Measurements from ENCODE around the gene CTF1.

CTF1 gene

DNA sequence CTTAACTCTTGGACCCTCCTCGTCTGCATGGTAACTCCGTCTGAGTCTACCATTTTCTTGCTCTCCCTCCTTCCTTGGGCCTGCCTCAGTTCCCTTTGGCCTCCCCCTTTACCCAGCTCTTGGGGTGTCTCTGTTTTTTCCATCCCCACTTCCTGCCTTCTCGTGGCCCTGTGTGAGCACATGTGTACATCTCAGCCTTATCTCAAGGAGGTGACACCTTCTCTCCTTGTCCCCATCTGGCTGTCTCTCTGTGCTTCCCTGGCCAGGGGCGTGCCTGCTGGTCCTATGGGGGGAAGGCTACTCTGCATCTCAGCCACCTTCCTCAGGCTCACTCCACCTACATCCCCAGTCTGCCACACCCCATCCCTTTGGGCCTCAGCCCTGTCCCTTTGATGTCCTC, 6.6 kb downstream of the CTF1 start:
- ChIA-PET POLR2A (interaction anchor here (1.2 to 2.5 kb wide), 2 partner anchors 89 to 97 kb away, joined by 3 to 8 read pairs; no protein-coding TSS in a partner anchor), CTCF (interaction anchor here (0.8 to 9.1 kb wide), 11 partner anchors 10 to 128 kb away, joined by 4 to 116 read pairs (median 9); partner anchors contain the start of gene BCL7C)
- no peak overlapping the region for H3K4me3 ChIP-seq (ENCODE audit: low read depth, low read length)
- no peak for TF ChIP-seq CTCF (IDR thresholded peaks at IDR 0.05; ENCODE audit: insufficient read depth, low read length, missing control alignments)
- no peak for DNase-seq (ENCODE audit: low read depth, low spot score)

GRCh38 chr16:30903596-30903995, 7.2 kb downstream of the CTF1 start:
- ChIA-PET POLR2A (no interaction called here), CTCF (interaction anchor here (1.8 to 9.1 kb wide), 4 partner anchors 9 to 129 kb away, joined by 6 to 116 read pairs (median 24); no protein-coding TSS in a partner anchor)
- no peak for DNase-seq (ENCODE audit: low read depth, low spot score)
- H3K4me3 ChIP-seq (ENCODE audit: low read depth, low read length) = no peak overlapping the region
- no peak for TF ChIP-seq CTCF (IDR thresholded peaks at IDR 0.05; ENCODE audit: insufficient read depth, low read length, missing control alignments)

DNA sequence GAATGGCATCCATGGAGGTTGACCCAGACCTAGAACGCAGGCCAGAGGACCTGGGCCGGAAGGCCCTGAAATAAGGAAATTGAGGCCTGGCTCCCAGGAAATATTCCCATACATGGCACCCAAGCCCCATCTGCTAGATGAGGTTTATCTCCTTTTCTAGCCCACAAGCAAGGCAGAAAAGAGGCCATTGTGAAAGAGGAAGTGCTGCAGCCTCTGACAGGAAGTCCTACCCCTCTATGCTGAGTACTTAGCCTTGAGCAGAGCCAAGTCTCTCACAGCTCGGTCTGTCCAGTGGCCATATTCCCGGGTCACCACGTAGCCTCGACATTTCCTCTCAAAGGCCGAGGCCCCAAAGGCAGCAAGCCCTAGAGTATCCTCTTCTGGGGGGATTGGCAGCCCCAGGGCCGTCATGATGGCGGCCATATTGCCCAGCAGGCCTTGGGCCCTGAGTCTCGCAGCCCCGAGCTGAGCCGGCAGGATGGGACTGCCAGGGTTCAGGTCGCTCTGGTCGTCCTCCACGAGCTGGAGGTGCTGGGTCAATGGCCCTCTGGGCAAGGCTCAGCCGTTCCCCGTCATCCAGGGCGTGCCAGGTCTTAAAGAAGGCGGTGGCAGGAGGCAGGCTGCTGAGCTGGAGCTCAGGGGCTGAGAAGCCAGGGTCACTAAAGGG, 7.8 kb downstream of the CTF1 start:
- ChIA-PET CTCF (interaction anchor here (0.6 to 1.8 kb wide), 2 partner anchors 18 to 59 kb away, joined by 3 to 8 read pairs; no protein-coding TSS in a partner anchor), POLR2A (interaction anchor here (0.7 kb wide), 1 partner anchor 8 kb away, joined by 3 read pairs; the partner anchor contains the start of gene CTF1)
- no peak overlapping the region for H3K4me3 ChIP-seq (ENCODE audit: low read depth, low read length)
- DNase-seq (ENCODE audit: low read depth, low spot score) = no peak
- no peak for TF ChIP-seq CTCF (IDR thresholded peaks at IDR 0.05; ENCODE audit: insufficient read depth, low read length, missing control alignments)

DNA sequence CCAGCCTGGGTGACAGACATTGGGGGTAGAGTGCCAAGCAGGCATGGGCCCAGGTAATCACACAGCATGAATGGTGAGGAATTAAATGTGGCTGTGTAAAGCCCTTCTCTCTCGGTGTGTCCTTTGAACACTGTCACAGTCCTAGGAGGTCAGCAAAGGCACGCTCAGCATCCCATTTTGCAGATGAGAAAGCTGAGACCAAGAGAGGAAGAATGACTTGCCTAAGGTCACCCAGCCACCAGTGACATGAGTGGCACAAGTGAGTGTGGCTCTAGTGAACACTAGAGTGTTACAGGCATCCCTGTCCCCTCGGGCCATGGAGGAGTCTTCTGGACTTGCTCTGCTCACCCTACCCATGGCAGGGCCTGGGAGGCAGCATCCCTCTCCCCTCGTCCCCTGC, 10.7 kb downstream of the CTF1 start:
- CTCF ChIA-PET = interaction anchor here (0.9 to 1.4 kb wide), 4 partner anchors 15 to 92 kb away, joined by 3 to 5 read pairs (median 4); no protein-coding TSS in a partner anchor
- POLR2A ChIA-PET = no interaction called here
- DNase-seq (ENCODE audit: low read depth, low spot score) = no peak
- no peak overlapping the region for H3K4me3 ChIP-seq (ENCODE audit: low read depth, low read length)
- TF ChIP-seq CTCF (IDR thresholded peaks at IDR 0.05; ENCODE audit: insufficient read depth, low read length, missing control alignments) = no peak

DNA sequence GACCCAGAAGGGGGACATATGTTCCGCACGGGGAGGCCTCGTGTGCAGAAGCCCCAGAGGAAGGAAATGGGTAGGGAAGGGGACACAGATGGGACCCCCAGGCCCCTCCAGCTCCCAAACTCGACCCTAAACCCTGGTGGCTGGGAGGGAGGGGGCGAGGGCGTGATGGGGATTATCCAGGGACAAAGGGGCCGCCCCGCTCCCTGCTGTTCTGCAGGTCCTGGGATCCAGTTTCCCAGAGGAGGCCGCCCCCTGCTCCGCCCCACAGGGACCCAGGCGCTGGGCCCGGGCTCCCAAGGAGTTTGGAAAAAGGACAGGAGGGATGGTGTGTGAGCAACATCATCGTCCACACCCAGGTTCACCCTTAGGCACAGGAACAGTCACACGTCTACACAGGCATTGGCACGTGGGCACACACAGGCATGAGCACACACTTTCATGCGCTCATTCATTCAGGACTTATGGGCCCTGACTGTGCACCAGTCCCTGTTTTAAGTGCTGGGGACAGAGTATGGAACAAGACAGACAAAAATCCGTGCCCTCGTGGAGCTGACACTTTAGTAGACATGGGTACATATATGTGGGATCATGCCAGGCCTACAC, 14.1 kb downstream of the CTF1 start:
- no peak overlapping the region for H3K4me3 ChIP-seq (ENCODE audit: low read depth, low read length)
- ChIA-PET POLR2A (no interaction called here), CTCF (interaction anchor here (1.3 to 7.6 kb wide), 3 partner anchors 9 to 96 kb away, joined by 3 to 41 read pairs (median 3); no protein-coding TSS in a partner anchor)
- DNase-seq (ENCODE audit: low read depth, low spot score) = no peak
- TF ChIP-seq CTCF (IDR thresholded peaks at IDR 0.05; ENCODE audit: insufficient read depth, low read length, missing control alignments) = no peak

DNA sequence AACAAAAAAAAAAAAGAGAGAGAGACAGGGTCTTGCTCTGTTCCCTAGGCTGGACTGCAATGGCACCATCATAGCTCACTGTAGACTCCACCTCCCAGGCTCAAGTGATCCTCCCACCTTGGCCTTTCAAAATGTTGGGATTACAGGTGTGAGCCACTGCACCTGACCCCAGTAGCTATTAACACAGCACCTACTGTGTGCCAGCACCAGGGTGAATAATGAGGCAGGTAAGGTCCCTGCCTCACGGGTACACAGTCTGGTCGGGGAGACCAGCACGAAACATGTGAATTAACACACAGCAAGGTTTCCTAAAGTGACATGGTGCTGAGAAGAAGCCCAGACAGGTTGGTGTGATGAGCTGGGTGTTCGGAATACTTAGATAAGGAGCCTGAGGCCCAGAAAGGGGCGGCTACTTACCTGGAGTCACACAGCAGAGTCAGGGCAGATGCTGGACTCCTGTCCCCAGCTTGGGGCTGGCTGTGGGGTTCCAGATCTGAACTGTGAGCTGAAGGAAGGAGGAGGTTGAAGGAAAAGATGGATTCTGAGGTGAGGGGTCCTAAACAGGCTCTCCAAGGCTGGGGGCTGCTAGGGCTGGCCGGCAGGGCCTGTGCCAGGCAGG, 16.5 kb downstream of the CTF1 start:
- ChIA-PET CTCF (interaction anchor here (0.9 to 7.6 kb wide), 3 partner anchors 11 to 71 kb away, joined by 4 to 41 read pairs (median 9); no protein-coding TSS in a partner anchor), POLR2A (no interaction called here)
- no peak for DNase-seq (ENCODE audit: low read depth, low spot score)
- no peak overlapping the region for H3K4me3 ChIP-seq (ENCODE audit: low read depth, low read length)
- no peak for TF ChIP-seq CTCF (IDR thresholded peaks at IDR 0.05; ENCODE audit: insufficient read depth, low read length, missing control alignments)
